ENCODE measurements around the gene TMEM115. TPM values are rescaled to one million over a fixed set of nuclear protein-coding genes. Genes with fewer than 3 reads are reported as not detected.
"Not testable (repeated sequence)": the region's sequence is repeated elsewhere in the genome, so short reads cannot be mapped to it uniquely, and the experiment has no call there.

Gene TMEM115
- total RNA-seq, 1 experiment from 2014 or later, result 35.4 TPM

- no peak for DNase-seq (ENCODE audit: low spot score)
- in situ Hi-C loops (cut with HindIII; ENCODE audit: low sequenced_read_pairs), result no loop called here
These were observed 36.2 kb downstream of the TMEM115 start for GRCh38 chr3:50323092-50323600.

GRCh38 chr3:50322386-50323091 is 36.8 kb downstream of the TMEM115 start, which contains the start of gene HYAL2:
HYAL2 (minus strand) TSS chr3:50322745; CDS start chr3:50320489, 2,256 bp downstream.
- in situ Hi-C loops (cut with HindIII; ENCODE audit: low sequenced_read_pairs), result no loop called here
- DNase-seq (ENCODE audit: low spot score), result no peak

GRCh38 chr3:50322115-50322385 is 37.3 kb downstream of the TMEM115 start:
- DNase-seq (ENCODE audit: low spot score), result no peak
- in situ Hi-C loops (cut with HindIII; ENCODE audit: low sequenced_read_pairs), result no loop called here

- in situ Hi-C loops (cut with HindIII; ENCODE audit: low sequenced_read_pairs), result no loop called here
- peak; percentile 89 for DNase-seq (ENCODE audit: low spot score)
These were observed 37.8 kb downstream of the TMEM115 start for GRCh38 chr3:50321336-50322114.

- DNase-seq (ENCODE audit: low spot score), result peak; percentile 79
- in situ Hi-C loops (cut with HindIII; ENCODE audit: low sequenced_read_pairs), result no loop called here
These were observed 38.4 kb downstream of the TMEM115 start for GRCh38 chr3:50320853-50321335.

GRCh38 chr3:50319894-50320625 is 39.3 kb downstream of the TMEM115 start:
- peak; percentile 54 for DNase-seq (ENCODE audit: low spot score)
- in situ Hi-C loops (cut with HindIII; ENCODE audit: low sequenced_read_pairs), result no loop called here

GRCh38 chr3:50319181-50319893 is 40.0 kb downstream of the TMEM115 start:
- in situ Hi-C loops (cut with HindIII; ENCODE audit: low sequenced_read_pairs), result no loop called here
- no peak for DNase-seq (ENCODE audit: low spot score)

- in situ Hi-C loops (cut with HindIII; ENCODE audit: low sequenced_read_pairs), result no loop called here
- no peak for DNase-seq (ENCODE audit: low spot score)
These were observed 40.7 kb downstream of the TMEM115 start for GRCh38 chr3:50318615-50319014.

GRCh38 chr3:50318163-50318562 is 41.2 kb downstream of the TMEM115 start:
- in situ Hi-C loops (cut with HindIII; ENCODE audit: low sequenced_read_pairs), result no loop called here
- no peak for DNase-seq (ENCODE audit: low spot score)

- DNase-seq (ENCODE audit: low spot score), result no peak
- in situ Hi-C loops (cut with HindIII; ENCODE audit: low sequenced_read_pairs), result no loop called here
These were observed 42.0 kb downstream of the TMEM115 start for GRCh38 chr3:50317300-50317699.

- no peak for DNase-seq (ENCODE audit: low spot score)
- in situ Hi-C loops (cut with HindIII; ENCODE audit: low sequenced_read_pairs), result no loop called here
These were observed 42.6 kb downstream of the TMEM115 start for GRCh38 chr3:50316657-50317242.

GRCh38 chr3:50314816-50315215 is 44.5 kb downstream of the TMEM115 start:
- in situ Hi-C loops (cut with HindIII; ENCODE audit: low sequenced_read_pairs), result no loop called here
- DNase-seq (ENCODE audit: low spot score), result no peak

- no peak for DNase-seq (ENCODE audit: low spot score)
These were observed 45.0 kb downstream of the TMEM115 start for GRCh38 chr3:50314342-50314741.

GRCh38 chr3:50312041-50312440 is 47.3 kb downstream of the TMEM115 start:
- in situ Hi-C loops (cut with HindIII; ENCODE audit: low sequenced_read_pairs); DNase-seq (ENCODE audit: low spot score): not testable (repeated sequence)

More at GRCh38 chr3:50314342-50314741, 45.0 kb downstream of the TMEM115 start:
- in situ Hi-C loops (cut with HindIII; ENCODE audit: low sequenced_read_pairs), result no loop called here

Other genes starting within 250 kb of the TMEM115 start
- gene SEMA3F, start 204.2 kb downstream of the TMEM115 start, total RNA-seq (2014; rRNA removed; shearing (Covaris generic)), result 46.9 and 55.8 TPM in 2 replicates
- gene GNAT1, start 167.9 kb downstream of the TMEM115 start, total RNA-seq (2014; rRNA removed; shearing (Covaris generic)), result not detected in 2 replicates
- 1.1 and 3.0 TPM in 2 replicates for gene SLC38A3, start 154.2 kb downstream of the TMEM115 start, total RNA-seq (2014; rRNA removed; shearing (Covaris generic))
- gene GNAI2, start 123.3 kb downstream of the TMEM115 start, total RNA-seq (2014; rRNA removed; shearing (Covaris generic)), result 67.4 and 104 TPM in 2 replicates
- gene SEMA3B, start 90.4 kb downstream of the TMEM115 start, total RNA-seq (2014; rRNA removed; shearing (Covaris generic)), result 68.1 and 81.8 TPM in 2 replicates
- 1.6 TPM in 1 of 2 replicates, not detected in the other for gene LSMEM2, start 80.4 kb downstream of the TMEM115 start, total RNA-seq (2014; rRNA removed; shearing (Covaris generic))
- 88.7 and 97.4 TPM in 2 replicates for gene IFRD2, start 67.1 kb downstream of the TMEM115 start, total RNA-seq (2014; rRNA removed; shearing (Covaris generic))
- 7.9 and 10.0 TPM in 2 replicates for gene HYAL3, start 60.1 kb downstream of the TMEM115 start, total RNA-seq (2014; rRNA removed; shearing (Covaris generic))
- 3.4 and 16.0 TPM in 2 replicates for gene NAA80, start 60.1 kb downstream of the TMEM115 start, total RNA-seq (2014; rRNA removed; shearing (Covaris generic))
- 15.8 and 18.4 TPM in 2 replicates for gene HYAL1, start 55.9 kb downstream of the TMEM115 start, total RNA-seq (2014; rRNA removed; shearing (Covaris generic))
- gene HYAL2, start 36.8 kb downstream of the TMEM115 start, total RNA-seq (2014; rRNA removed; shearing (Covaris generic)), result 91.0 and 99.0 TPM in 2 replicates
- 45.0 and 45.4 TPM in 2 replicates for gene TUSC2, start 31.3 kb downstream of the TMEM115 start, total RNA-seq (2014; rRNA removed; shearing (Covaris generic))
- gene RASSF1, start 18.7 kb downstream of the TMEM115 start, total RNA-seq (2014; rRNA removed; shearing (Covaris generic)), result 23.2 and 31.8 TPM in 2 replicates
- gene ZMYND10, start 13.8 kb downstream of the TMEM115 start, total RNA-seq (2014; rRNA removed; shearing (Covaris generic)), result 10.1 TPM in 1 of 2 replicates, not detected in the other
- 26.7 and 27.3 TPM in 2 replicates for gene NPRL2, start 8.7 kb downstream of the TMEM115 start, total RNA-seq (2014; rRNA removed; shearing (Covaris generic))
- gene CYB561D2, start 8.7 kb downstream of the TMEM115 start, total RNA-seq (2014; rRNA removed; shearing (Covaris generic)), result 18.3 and 31.4 TPM in 2 replicates
- 1.9 and 2.0 TPM in 2 replicates for gene CACNA2D2, start 144.1 kb upstream of the TMEM115 start, total RNA-seq (2014; rRNA removed; shearing (Covaris generic))
- gene C3orf18, start 208.2 kb upstream of the TMEM115 start, total RNA-seq (2014; rRNA removed; shearing (Covaris generic)), result 10.8 and 15.4 TPM in 2 replicates
- gene HEMK1, start 210.0 kb upstream of the TMEM115 start, total RNA-seq (2014; rRNA removed; shearing (Covaris generic)), result 3.4 and 9.5 TPM in 2 replicates

All from G401 (cell line).